Measurements from ENCODE around the gene GAMT. TPM values are rescaled to one million over a fixed set of nuclear protein-coding genes. Genes with fewer than 3 reads are reported as not detected.

GAMT gene
- total RNA-seq, 1 experiment from 2014 or later: 27.7 TPM

GRCh38 chr19:1432507-1432887 is 31.2 kb upstream of the GAMT start (continued):
- TF ChIP-seq ERG (CRISPR knock-in tag; IDR thresholded peaks at IDR 0.05) (no peak), ZBTB21 (CRISPR knock-in tag; IDR thresholded peaks at IDR 0.05; ENCODE audit: borderline replicate concordance) (no peak), ZNF232 (CRISPR knock-in tag; IDR thresholded peaks at IDR 0.05) (no peak), CDX4 (CRISPR knock-in tag; IDR thresholded peaks at IDR 0.05; ENCODE audit: borderline replicate concordance) (no peak), ATF2 (CRISPR knock-in tag; IDR thresholded peaks at IDR 0.05; ENCODE audit: borderline replicate concordance, low read depth) (no peak)

- H3K9me3 Mint-ChIP-seq: no peaks in the 10 kb centered on the region
- ATAC-seq (no peak), DNase-seq (ENCODE audit: low spot score) (no peak)
- no peaks in the 10 kb centered on the region for H3K27me3 Mint-ChIP-seq (ENCODE audit: low read depth)
- no peaks in the 10 kb centered on the region for H3K4me1 Mint-ChIP-seq
- peaks cover 35% of the 10 kb centered on the region for H3K36me3 Mint-ChIP-seq
- no peak for TF ChIP-seq SOX15 (CRISPR knock-in tag; IDR thresholded peaks at IDR 0.05)
- H3K27ac Mint-ChIP-seq: no peak overlapping the region
- CTCF ChIA-PET: no interaction called here
- no peak overlapping the region for H3K4me3 Mint-ChIP-seq
- POLR2A ChIA-PET: no interaction called here
These were observed 30.6 kb upstream of the GAMT start for GRCh38 chr19:1431759-1432506.

- TF ChIP-seq AFF4 (CRISPR knock-in tag; IDR thresholded peaks at IDR 0.05; ENCODE audit: borderline replicate concordance): no peak
- no peak for TF ChIP-seq STAT6 (CRISPR knock-in tag; conservative IDR thresholded peaks at IDR 0.05; ENCODE audit: low read depth)
- TF ChIP-seq ETV6 (CRISPR knock-in tag; IDR thresholded peaks at IDR 0.05): no peak
- TF ChIP-seq E2F5 (CRISPR knock-in tag; IDR thresholded peaks at IDR 0.05): no peak
- TF ChIP-seq AR (CRISPR knock-in tag; IDR thresholded peaks at IDR 0.05): no peak
- TF ChIP-seq TEAD1 (CRISPR knock-in tag; IDR thresholded peaks at IDR 0.05): no peak
- no peak for TF ChIP-seq ATF2 (CRISPR knock-in tag; IDR thresholded peaks at IDR 0.05; ENCODE audit: borderline replicate concordance, low read depth)
- no peak for TF ChIP-seq HMGA2 (CRISPR knock-in tag; IDR thresholded peaks at IDR 0.05)
- POLR2A ChIA-PET: no interaction called here
- H3K4me3 Mint-ChIP-seq: no peak overlapping the region
- H3K4me1 Mint-ChIP-seq: no peaks in the 10 kb centered on the region
- peaks cover 34% of the 10 kb centered on the region for H3K36me3 Mint-ChIP-seq
- no peak for DNase-seq (ENCODE audit: low spot score)
- no peak overlapping the region for H3K27ac Mint-ChIP-seq
- H3K9me3 Mint-ChIP-seq: no peaks in the 10 kb centered on the region
- ATAC-seq: no peak
- CTCF ChIA-PET: interaction anchor here (0.7 kb wide), 1 partner anchor 152 kb away, joined by 3 read pairs; no protein-coding TSS in a partner anchor
- H3K27me3 Mint-ChIP-seq (ENCODE audit: low read depth): no peaks in the 10 kb centered on the region
These were observed 28.9 kb upstream of the GAMT start for GRCh38 chr19:1430246-1430645.
